GM06990 (cell line): Measurements from ENCODE around the gene JAKMIP1.

ENCODE experiments used
- DNase-seq: peaks from one replicate; pipeline ENCODE4 v3.0.0-alpha.2; 2011; ENCODE audit not compliant: insufficient read length; ENCODE audit errors: extremely low read depth
- H3K27me3 ChIP-seq: replicated peaks from 2 replicates; pipeline ENCODE4 v1.6.0; 2011; ENCODE audit warnings: low read length; ENCODE audit not compliant: control insufficient read depth, insufficient read depth
- H3K36me3 ChIP-seq: 2 replicates; pipeline ENCODE4 v1.5.1; 2011; ENCODE audit warnings: low read length; ENCODE audit not compliant: control insufficient read depth, insufficient read depth
- H3K4me3 ChIP-seq: replicated peaks from 2 replicates; pipeline ENCODE4 v1.5.1; 2011; ENCODE audit warnings: low read depth, mild to moderate bottlenecking, control low read depth, low read length
- CTCF ChIP-seq: IDR thresholded peaks from 2 replicates; pipeline ENCODE4 v1.5.1; 2011; ENCODE audit warnings: low read length, control low read depth, mild to moderate bottlenecking, inconsistent platforms; ENCODE audit not compliant: insufficient read depth, poor library complexity, severe bottlenecking

The JAKMIP1 gene

GRCh38 chr4:5991405-5991804, 208.9 kb downstream of the JAKMIP1 start:
- DNase-seq: no peak
- no peaks in the 10 kb centered on the region; the same call in 1 of the 2 replicates for H3K27me3 ChIP-seq
- no peak overlapping the region for H3K4me3 ChIP-seq
- H3K36me3 ChIP-seq: no peaks in the 10 kb centered on the region
- no peak for TF ChIP-seq CTCF

GRCh38 chr4:5990446-5991160, 209.7 kb downstream of the JAKMIP1 start:
- no peak for TF ChIP-seq CTCF
- no peaks in the 10 kb centered on the region for H3K36me3 ChIP-seq
- no peak overlapping the region for H3K4me3 ChIP-seq
- no peak for DNase-seq
- H3K27me3 ChIP-seq: no peaks in the 10 kb centered on the region; the same call in 1 of the 2 replicates

- no peak for TF ChIP-seq CTCF
- Histone ChIP-seq H3K4me3 (no peak overlapping the region), H3K36me3 (no peaks in the 10 kb centered on the region), H3K27me3 (no peaks in the 10 kb centered on the region; the same call in 1 of the 2 replicates)
- DNase-seq: no peak
These were observed 210.8 kb downstream of the JAKMIP1 start for GRCh38 chr4:5989236-5990225.

- H3K27me3 ChIP-seq: no peaks in the 10 kb centered on the region; the same call in none of the 2 replicates
- DNase-seq: no peak
- no peaks in the 10 kb centered on the region for H3K36me3 ChIP-seq
- no peak for TF ChIP-seq CTCF
- no peak overlapping the region for H3K4me3 ChIP-seq
These were observed 212.1 kb downstream of the JAKMIP1 start for GRCh38 chr4:5988086-5988845.

GRCh38 chr4:5984843-5985242, 215.5 kb downstream of the JAKMIP1 start:
- H3K36me3 ChIP-seq: no peaks in the 10 kb centered on the region

More at GRCh38 chr4:5984843-5985242, 215.5 kb downstream of the JAKMIP1 start:
- no peak for TF ChIP-seq CTCF
- DNase-seq: no peak
- no peak overlapping the region for H3K4me3 ChIP-seq
- H3K27me3 ChIP-seq: no peaks in the 10 kb centered on the region; the same call in none of the 2 replicates
